ENCODE results near the gene TLR2. TPM values are rescaled to one million over a fixed set of nuclear protein-coding genes. Genes with fewer than 3 reads are reported as not detected.

Gene TLR2
- polyA plus RNA-seq, 3 donors: 133 to 187 (median 162) TPM

DNA sequence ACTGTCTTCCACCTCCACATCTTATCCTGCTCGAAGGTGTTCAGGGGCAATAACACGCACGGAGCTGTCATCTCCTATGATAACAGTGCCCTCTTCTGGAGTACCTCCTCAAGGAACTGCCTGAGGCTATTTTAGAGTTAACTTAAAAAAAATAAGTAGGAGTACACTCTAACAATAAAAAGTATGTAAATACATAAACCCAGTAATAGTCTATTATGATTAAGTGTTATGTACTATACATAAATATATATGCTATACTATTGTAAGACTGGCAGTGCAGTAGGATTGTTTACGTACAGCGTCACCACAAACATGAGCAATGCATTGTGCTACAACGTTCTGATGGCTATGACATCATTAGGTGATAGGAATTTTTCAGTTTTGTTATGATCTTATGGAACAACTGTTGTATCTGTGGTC lies 34.5 kb upstream of the TLR2 start:
- Mint-ChIP-seq H3K27ac (peak overlapping the region; percentile 66 to 100 (median 99)), H3K36me3 (peaks cover 9 to 10% of the 10 kb centered on the region in 2 donors), H3K9me3 (peaks cover 4 to 11% (median 8%) of the 10 kb centered on the region in 7 donors), H3K27me3 (ENCODE audit: low read depth in 3 of 3) (peaks cover 0 to 2% (median 0%) of the 10 kb centered on the region in 3 donors), H3K4me1 (peaks cover 77% of the 10 kb centered on the region), H3K4me3 (no peak overlapping the region)
- intact Hi-C loops (cut with micrococcal nuclease): no loop called here
- Histone ChIP-seq H3K4me3 (replicated peaks in 1 of 3; ENCODE audit: low read depth in 2 of 3, low read length in 3 of 3) (no peak overlapping the region), H4K20me1 (ENCODE audit: insufficient read depth, low read length) (no peaks in the 10 kb centered on the region), H3K27ac (ENCODE audit: low read depth in 1 of 2, low read length in 2 of 2) (peak overlapping the region in 1 of 2 donors; percentile 100), H3K79me2 (ENCODE audit: insufficient read depth, low read length) (peaks cover 80% of the 10 kb centered on the region), H3K4me1 (ENCODE audit: control insufficient read depth in 1 of 2, insufficient read depth in 2 of 2, low read length in 2 of 2) (peaks cover 84 to 93% of the 10 kb centered on the region in 2 donors), H3K9ac (ENCODE audit: insufficient read depth, low read length, poor library complexity, severe bottlenecking) (no peak overlapping the region), H3K36me3 (replicated peaks in 1 of 2; ENCODE audit: control insufficient read depth in 1 of 2, insufficient read depth in 2 of 2, low read length in 2 of 2) (no peaks in the 10 kb centered on the region), H3K27me3 (ENCODE audit: control insufficient read depth in 2 of 2, insufficient read depth in 2 of 2, low read length in 2 of 2) (no peaks in the 10 kb centered on the region), H3K9me3 (replicated peaks in 1 of 2; ENCODE audit: control insufficient read depth in 1 of 2, insufficient read depth in 1 of 2, low read length in 2 of 2) (peaks cover 4 to 6% of the 10 kb centered on the region in 2 donors), H3K4me2 (replicated peaks; ENCODE audit: extremely low read depth, low read length, poor library complexity, severe bottlenecking) (no peak overlapping the region), H2AFZ (ENCODE audit: insufficient read depth, low read depth, low read length, poor library complexity, severe bottlenecking) (no peak overlapping the region)
- peak; percentile 59 for TF ChIP-seq CTCF (IDR thresholded peaks at IDR 0.05)
- DNase-seq: peak; percentile 34 to 77 (median 43)
- WGBS (ENCODE audit: insufficient coverage): 17% methylated on average over 1 of the region's 6 CpGs

GRCh38 chr4:153651116-153651515 lies 33.0 kb upstream of the TLR2 start:
- WGBS (ENCODE audit: insufficient coverage): no CpG with 5 or more reads among the region's 3 CpGs
- Mint-ChIP-seq H3K36me3 (peaks cover 3 to 5% of the 10 kb centered on the region in 2 donors), H3K9me3 (peaks cover 0 to 4% (median 0%) of the 10 kb centered on the region in 7 donors), H3K4me1 (peaks cover 83% of the 10 kb centered on the region), H3K4me3 (peak overlapping the region; percentile 51 to 74), H3K27ac (peak overlapping the region; percentile 99 to 100 (median 100)), H3K27me3 (ENCODE audit: low read depth in 3 of 3) (peaks cover 0 to 2% (median 0%) of the 10 kb centered on the region in 3 donors)
- H3K9ac ChIP-seq (ENCODE audit: insufficient read depth, low read length, poor library complexity, severe bottlenecking): peak overlapping the region; percentile 92
- DNase-seq: peak; percentile 75 to 83 (median 79)
- no peak for TF ChIP-seq CTCF (IDR thresholded peaks at IDR 0.05)
- peak overlapping the region; percentile 99 to 100 for H3K27ac ChIP-seq (ENCODE audit: low read depth in 1 of 2, low read length in 2 of 2)
- H3K79me2 ChIP-seq (ENCODE audit: insufficient read depth, low read length): peaks cover 77% of the 10 kb centered on the region
- H3K9me3 ChIP-seq (replicated peaks in 1 of 2; ENCODE audit: control insufficient read depth in 1 of 2, insufficient read depth in 1 of 2, low read length in 2 of 2): no peaks in the 10 kb centered on the region
- no peak overlapping the region for H2AFZ ChIP-seq (ENCODE audit: insufficient read depth, low read depth, low read length, poor library complexity, severe bottlenecking)
- H3K4me1 ChIP-seq (ENCODE audit: control insufficient read depth in 1 of 2, insufficient read depth in 2 of 2, low read length in 2 of 2): peaks cover 90 to 97% of the 10 kb centered on the region in 2 donors
- no peaks in the 10 kb centered on the region for H3K36me3 ChIP-seq (replicated peaks in 1 of 2; ENCODE audit: control insufficient read depth in 1 of 2, insufficient read depth in 2 of 2, low read length in 2 of 2)
- no peaks in the 10 kb centered on the region for H4K20me1 ChIP-seq (ENCODE audit: insufficient read depth, low read length)
- peak overlapping the region in 2 of 3 experiments; percentile 5 to 33 for H3K4me3 ChIP-seq (replicated peaks in 1 of 3; ENCODE audit: low read depth in 2 of 3, low read length in 3 of 3)
- peak overlapping the region; percentile 80 for H3K4me2 ChIP-seq (replicated peaks; ENCODE audit: extremely low read depth, low read length, poor library complexity, severe bottlenecking)
- H3K27me3 ChIP-seq (ENCODE audit: control insufficient read depth in 2 of 2, insufficient read depth in 2 of 2, low read length in 2 of 2): no peaks in the 10 kb centered on the region
- intact Hi-C loops (cut with micrococcal nuclease): no loop called here
